Hematopoietic multipotent progenitor cell (in vitro differentiated cells): Measurements from ENCODE around the gene ADORA1. TPM values are rescaled to one million over a fixed set of nuclear protein-coding genes. Genes with fewer than 3 reads are reported as not detected.

ENCODE experiments used
- DNase-seq, 3 donors: peaks; one replicate each; pipeline ENCODE4 v3.0.0-alpha.2; 2011 to 2015; ENCODE audit warnings: low read depth in 2 of 3, low spot score in 2 of 3
- total RNA-seq: library from RNA; depleted of rRNA; stranded (reverse); fragments of >200 nt; gene quantifications from one replicate; pipeline ENCODE4 v1.2.3, GENCODE V29; 2012

ADORA1 gene
- total RNA-seq, 1 donor = not detected

DNA sequence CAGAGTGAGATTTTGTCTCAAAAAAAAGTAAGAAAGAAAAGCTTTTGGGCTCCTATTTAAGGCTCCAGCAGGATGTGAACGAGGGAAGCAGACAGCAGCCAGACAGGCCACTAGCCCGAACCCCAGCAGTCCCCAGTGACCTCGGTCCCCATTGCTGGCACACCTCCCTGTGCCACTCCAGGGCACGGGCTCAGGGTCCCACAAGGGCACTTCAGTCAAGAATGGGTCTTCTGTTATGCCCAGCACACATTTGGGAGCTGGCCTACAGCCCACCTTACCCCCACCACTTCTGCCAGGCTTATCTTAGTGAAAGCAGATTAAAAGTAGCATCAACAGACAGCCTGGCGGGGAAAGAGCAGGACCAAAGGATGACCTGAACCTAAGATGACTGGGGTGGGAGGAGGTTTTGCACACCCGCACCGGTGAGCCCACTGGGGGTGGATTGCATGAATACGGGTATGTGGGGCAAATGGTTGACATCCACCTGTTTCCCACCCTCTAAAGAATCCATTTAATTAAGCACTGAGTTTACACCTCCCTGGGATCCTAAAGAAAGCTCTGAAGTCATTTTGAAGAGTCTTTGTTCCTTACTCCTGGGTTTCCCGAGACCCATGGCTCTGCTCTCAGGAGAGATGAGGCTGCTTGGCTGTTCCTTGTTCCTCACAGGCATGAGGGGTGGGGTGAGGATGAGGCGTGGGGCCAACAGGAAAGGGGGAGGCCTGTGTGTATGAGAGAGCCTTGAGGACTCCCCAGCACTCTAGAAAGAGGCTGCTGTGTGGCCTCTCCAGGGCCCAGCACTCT is 54.3 kb downstream of the ADORA1 start:
- DNase-seq = no peak

- no peak for DNase-seq
Measured at GRCh38 chr1:203182387-203182953, 54.9 kb downstream of the ADORA1 start.

- DNase-seq = no peak
Measured at GRCh38 chr1:203183828-203184227, 56.3 kb downstream of the ADORA1 start.

DNA sequence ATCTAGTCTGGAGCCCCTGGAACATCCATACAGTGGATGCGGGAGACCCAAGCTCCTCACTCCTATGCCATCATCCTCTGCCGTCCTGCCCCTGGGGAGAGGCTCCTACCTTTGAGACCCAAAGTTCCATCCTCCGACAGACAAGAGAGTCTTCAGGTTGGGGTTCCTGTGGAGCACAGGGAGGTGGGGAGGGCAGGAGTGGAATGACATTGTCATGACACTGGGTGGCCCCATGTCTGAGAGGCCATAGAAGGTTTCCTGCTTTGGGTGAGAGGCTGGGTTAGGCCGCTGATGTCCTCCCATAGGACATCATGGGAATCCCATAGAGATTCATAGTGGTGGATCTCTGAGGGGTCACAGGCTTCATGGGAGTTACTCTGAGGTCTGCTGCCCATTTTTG is 56.9 kb downstream of the ADORA1 start:
- DNase-seq = no peak

DNA sequence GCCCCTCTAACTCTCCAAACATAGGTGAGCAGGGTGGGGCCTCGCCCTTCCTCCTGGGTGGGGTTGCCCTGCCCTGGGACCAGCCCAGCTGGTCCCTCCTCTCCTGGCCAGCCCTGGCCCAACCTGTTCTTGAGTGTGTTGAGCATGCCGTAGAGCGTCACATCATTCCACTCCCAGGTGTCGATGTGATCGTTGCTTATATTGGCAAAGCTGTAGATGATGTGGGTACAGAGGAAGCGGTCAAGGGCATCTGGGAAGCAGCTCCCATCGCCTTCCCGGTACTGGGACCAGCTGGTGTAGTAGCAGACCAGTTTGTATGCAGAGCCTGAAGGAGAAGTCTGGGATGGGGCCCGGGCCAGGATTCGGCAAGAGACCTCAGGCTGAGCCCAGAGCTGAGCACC is 57.5 kb downstream of the ADORA1 start:
- DNase-seq = no peak

DNA sequence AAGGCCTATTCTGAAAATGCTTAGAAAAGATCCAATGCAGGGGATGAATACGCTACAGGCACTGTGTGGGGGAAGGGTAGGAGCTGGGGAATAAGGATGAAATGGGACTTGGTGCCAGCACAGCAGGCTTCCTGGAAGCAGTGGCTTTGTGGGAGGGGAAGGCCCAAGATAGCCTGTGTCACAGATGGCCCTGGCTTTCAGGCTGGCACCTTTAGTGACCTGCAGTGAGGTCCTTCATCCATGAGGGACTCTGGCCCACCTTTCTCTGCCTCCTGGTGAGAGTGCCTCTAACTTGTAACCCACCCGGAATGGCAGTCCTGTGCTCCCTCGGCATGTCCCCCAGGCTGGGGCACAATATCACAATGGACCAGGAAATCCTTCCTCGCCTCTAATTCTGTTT is 58.1 kb downstream of the ADORA1 start:
- DNase-seq = no peak

GRCh38 chr1:203186091-203186445 is 58.5 kb downstream of the ADORA1 start:
- DNase-seq = no peak

DNA sequence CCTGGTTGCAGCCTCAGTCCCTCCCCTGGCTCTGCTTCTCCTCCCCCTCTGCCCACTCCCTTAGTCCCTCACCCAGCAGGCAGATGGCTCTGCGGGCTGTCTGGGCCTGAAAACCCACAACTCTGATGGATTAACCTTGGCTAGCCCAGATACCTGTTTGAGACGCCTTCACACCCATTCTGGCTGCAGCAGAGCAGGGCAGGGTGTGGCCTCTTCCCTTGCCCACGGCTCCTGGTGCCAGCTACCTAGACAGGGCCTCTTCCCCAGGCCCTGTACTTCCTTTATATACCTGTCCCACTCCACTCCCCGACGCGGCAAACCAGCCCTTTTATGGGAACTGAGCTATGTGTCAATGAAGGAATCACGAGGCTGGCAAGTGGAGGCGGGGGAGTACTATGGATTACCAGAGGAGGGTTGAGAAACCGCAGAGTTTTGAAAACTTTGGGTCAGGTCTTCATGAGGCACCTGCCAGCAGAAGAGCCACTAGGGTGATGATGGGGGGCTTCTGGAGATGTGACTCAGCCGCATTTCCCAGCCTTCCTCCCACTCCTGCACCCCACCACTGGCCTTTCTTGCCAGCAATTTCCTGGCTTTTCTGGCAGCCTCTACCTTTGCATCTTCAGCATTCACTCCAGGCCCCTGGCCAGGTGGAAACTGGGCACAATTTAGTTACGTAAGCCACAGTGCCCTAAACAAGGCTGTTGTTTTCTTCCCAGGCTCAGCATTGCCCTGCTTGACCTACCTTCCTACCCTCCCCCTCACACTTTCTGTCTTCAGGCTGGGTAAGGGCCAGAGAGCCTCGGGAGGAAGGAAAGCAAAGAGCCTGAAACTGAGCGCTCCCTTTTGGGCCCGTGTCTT is 59.1 kb downstream of the ADORA1 start, which contains the start of gene CHI3L1:
Gene CHI3L1 (minus strand): TSS at position 259 of the 858 bp plus-strand sequence. CDS start 81 bp downstream, at position 178.
- DNase-seq = no peak

GRCh38 chr1:203187304-203187685 is 59.8 kb downstream of the ADORA1 start:
- no peak for DNase-seq

DNA sequence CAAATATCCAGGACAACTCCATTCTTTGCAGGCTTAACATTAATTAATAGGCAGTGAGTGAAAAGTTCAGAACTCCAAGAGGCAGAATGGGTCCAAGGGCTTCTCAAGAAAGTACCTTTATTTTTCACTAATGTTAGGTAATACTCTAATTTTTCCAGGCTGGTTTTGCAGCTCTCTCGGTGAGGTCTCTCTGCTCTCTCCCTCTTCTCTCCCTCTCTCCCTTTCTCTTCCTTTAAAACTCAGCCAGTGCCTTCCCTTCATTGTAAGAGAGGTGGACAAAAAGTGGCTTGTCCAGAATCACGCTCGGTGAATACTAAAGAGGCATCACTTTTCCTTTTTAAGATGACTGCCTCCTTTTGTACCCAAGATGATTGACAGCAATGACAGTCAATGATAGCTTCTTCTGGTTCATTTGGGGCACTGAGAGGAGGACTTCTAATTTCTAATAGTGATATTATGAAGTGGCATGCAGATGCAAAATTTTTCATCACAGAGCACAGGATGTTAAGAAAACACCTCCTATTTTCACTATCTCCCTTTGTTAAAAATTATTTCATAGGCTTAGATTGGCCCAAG is 60.3 kb downstream of the ADORA1 start:
- DNase-seq = no peak

DNA sequence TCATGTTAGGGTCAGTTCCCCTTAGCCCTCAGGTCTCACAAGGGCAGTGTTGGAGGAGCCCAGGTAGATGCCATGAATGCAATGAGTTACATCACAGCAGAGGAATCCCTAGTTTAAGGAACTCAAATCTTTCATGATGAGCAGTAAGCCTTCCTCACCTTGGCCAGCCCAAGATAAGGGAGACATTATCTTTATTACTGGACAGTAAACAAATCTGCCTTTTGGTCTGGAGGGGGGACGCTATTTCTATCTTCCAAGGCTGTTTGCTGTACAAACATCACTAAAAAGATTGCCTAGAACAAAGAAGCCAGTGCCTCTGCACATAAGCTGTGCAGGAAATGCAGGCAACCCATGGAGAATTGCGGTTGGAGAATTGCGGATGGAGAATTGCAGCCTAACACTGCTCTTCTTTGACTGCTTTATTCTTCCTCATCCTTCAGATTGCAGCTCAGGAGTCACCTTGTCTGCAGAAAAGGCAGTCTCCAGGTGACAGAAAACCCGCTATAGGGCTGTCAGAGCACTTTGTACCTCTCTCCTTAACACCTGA is 61.2 kb downstream of the ADORA1 start:
- DNase-seq = no peak

DNA sequence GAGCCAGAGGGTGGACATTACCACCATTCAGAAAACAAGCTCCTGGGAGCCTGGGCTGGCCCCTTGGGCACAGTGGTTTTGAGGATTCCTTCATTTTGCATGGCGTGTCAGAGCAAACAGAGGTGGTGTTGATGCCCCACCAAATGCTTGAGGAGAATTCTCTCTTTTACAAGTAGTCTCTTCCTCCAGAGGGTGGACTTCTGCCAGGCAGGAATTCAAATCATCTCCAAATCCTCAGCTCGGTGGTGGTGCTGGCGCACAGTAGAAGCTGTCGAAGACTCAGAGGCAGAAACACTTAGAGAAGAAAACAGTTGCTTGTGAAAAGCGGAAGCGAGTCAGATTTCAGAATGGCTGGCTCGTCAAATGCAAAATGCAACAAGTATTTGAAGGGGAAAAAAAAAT is 62.4 kb downstream of the ADORA1 start:
- no peak for DNase-seq

GRCh38 chr1:203190949-203191348 is 63.4 kb downstream of the ADORA1 start:
- no peak for DNase-seq

DNA sequence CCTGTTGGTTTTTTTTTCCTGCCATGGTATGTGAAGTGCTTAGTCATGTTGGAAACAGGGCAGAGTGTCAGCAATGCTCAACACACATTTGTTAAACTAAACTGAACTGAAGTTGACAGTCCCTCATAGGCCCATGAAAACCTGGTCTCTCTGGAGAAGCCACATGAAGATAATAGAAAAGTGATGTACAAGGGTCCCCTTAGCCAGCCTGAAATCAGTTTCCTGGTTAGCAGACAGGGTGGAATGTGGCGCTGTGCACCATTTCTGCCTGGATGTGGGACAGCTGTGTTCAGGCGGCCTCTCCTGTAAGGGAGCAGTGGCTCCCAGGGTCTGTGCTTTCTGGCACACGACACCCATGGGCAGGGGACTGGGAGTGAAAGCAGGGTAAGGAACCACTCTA is 68.8 kb downstream of the ADORA1 start:
- DNase-seq = no peak

GRCh38 chr1:203197625-203198024 is 70.1 kb downstream of the ADORA1 start:
- DNase-seq = peak in 2 of 3 donors; percentile 24 to 51

DNA sequence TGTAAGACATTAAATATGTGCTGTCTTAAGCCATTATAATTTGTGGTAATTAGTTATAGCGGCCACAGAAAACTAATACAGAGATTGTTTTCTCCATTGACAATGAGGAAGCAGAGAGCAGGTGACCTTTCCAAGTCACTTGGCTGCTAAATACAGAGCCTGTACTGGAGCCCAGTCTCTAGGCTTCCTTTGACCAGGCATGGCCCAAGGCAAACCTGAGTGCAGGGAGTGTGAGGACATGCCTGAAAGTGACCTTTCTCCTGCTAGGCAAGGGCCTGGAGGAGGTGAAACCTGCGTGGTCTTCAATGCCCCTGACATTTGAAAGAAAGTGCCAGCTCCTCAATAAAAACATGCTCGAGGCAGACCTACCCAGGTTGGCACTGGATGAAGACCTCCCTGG is 71.5 kb downstream of the ADORA1 start:
- no peak for DNase-seq

DNA sequence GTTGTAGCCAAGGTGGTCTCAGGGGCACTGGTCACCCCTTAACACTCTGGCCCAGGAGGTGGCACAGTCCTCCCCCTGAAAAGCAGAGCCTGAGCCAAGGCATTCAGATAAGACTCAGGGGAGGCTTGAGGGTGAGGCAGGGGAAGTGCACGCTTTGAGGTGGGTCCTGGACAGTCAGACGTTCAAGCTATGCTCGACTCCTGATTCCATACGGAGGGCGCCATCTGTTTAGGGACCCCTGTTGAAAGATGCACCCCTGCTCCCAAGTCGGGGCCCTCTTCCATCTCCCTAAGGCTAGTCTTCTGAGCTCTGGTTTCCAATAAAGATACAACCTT is 71.9 kb downstream of the ADORA1 start:
- DNase-seq = no peak

GRCh38 chr1:203199816-203200571 is 72.5 kb downstream of the ADORA1 start:
- no peak for DNase-seq

GRCh38 chr1:203200916-203201315 is 73.4 kb downstream of the ADORA1 start:
- DNase-seq = no peak

GRCh38 chr1:203201516-203202205 is 74.1 kb downstream of the ADORA1 start:
- no peak for DNase-seq
